EL (cell line): ENCODE data around the gene GLRX5.

Experiments used
- DNase-seq: peaks from one replicate; pipeline ENCODE4 v3.0.0-alpha.2; 2016

GLRX5 gene

DNA sequence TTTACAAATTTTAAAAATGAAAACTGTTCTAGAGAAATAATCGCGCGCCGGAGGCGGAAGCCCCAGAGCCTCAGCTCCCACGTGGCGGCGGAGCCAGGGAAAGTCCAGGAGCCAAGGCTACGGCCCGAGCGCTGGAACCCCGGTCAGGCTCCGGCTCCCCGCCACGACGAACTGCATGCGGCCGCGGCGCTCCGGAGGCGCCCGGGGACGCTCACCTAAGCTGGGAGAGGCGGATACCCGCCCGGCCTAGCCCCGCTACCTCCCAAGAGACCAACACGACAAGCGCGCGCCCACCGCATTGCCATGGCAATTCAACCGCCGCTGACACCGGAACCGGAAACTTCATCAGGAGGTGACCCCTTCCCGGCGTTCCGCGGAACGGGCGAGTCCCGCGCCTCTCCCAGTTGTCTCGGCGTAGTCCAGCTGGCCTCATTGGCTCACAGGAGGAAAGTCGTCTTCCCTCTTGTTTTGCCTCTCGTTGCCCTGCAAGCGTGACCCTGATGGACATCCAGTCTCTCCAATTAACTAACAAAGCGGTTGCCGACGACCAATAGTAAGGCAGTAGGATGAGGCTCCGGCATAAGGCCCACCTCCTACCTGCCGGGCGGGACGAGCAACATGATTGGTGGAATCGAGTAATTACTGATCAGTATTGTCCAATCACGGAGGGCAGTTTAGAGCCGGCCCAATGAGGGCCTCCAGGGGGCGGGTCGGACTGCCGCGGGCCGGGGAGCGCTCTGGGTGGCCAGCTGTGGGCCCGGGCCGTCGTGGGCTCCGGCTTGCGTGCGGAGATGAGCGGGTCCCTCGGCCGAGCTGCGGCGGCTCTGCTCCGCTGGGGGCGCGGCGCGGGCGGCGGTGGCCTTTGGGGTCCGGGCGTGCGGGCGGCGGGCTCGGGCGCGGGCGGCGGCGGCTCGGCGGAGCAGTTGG lies at the start of gene GLRX5:
TSS of gene GLRX5 (plus strand) at position 752 of the 927 bp plus-strand sequence. CDS start at position 792, 40 bp downstream.
- DNase-seq: peak; percentile 100

DNA sequence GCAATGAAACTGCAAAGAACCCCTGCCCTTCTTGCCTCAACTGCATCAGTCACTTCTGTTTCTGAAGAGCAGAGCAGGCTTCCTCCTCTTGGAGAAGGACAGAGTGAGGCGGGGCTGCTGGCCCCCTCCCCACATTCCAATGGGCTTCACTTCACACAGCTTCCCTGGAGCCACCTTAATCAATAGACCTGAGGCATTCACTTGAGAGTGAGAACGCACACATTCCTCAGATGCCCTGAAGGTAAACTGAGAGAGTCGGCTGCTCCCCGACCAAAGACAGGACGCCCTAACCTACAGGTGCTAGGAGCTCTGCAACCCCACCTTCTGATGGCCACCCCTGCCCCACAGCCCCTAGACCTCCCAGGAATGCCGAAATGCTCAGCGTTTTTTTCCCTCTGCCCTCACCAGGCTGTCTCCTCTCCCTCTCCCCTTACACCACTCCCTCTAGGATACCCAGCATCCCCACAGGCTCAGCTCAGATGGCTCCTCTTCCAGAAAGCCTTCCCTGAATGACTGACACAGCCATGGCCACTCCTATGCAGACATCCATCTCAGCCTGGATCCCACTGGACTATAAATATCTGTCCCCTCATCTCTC lies 49.5 kb upstream of the GLRX5 start:
- DNase-seq: no peak

DNA sequence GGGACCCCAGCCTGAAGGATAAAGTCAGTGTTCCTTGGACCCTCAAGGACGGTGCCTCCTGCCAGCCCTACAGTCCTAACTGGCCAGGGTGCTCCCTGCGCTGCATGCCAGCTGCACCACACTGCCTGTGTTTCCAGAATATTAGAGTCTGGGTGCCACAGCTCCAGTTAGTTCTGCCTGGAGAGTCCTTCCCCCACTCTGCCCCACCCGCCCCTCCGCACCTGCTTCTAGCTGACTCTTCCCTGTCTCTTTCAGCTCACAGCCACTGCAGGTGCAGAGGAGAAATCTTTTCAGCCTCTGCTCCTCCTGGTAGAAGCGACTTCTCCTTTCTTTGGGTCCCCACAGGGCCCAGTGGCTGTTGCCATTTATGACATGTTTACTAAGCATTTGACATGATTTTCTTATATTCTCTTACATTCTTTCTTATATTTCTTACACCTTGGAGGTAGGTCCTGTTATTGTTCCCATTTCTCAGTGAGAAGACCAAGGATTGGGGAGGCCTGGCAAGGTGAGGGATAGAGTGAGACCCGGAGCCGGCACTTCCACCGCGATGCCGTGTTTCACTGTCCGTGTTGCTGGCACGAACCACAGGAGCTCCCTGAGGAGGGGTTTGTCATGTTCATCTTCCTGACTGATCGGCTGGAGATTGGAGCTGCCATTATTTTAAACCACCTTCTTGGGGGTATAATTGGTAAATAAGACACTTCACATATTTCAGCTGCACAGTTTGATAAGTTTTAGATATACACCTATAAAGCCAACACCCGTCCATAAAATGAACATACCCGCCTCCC lies 47.8 kb upstream of the GLRX5 start:
- DNase-seq: no peak

DNA sequence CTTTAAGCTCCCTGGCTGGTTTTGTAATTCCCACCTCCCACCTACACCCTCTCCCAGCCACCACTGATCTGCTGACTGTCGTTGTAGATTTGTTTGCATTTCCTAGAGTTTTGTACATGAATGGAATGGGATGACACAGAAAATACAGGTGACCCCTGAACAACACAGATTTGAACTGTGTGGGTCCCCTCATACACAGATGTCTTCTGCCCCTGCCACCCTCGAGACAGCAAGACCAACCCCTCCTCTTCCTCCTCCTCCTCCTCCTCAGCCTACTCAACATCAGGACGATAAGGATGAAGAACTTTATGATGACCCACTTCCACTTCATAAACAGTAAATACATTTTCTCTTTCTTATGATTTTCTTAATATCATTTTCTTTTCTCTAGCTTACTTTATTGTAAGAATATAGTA lies 47.2 kb upstream of the GLRX5 start:
- DNase-seq: no peak

DNA sequence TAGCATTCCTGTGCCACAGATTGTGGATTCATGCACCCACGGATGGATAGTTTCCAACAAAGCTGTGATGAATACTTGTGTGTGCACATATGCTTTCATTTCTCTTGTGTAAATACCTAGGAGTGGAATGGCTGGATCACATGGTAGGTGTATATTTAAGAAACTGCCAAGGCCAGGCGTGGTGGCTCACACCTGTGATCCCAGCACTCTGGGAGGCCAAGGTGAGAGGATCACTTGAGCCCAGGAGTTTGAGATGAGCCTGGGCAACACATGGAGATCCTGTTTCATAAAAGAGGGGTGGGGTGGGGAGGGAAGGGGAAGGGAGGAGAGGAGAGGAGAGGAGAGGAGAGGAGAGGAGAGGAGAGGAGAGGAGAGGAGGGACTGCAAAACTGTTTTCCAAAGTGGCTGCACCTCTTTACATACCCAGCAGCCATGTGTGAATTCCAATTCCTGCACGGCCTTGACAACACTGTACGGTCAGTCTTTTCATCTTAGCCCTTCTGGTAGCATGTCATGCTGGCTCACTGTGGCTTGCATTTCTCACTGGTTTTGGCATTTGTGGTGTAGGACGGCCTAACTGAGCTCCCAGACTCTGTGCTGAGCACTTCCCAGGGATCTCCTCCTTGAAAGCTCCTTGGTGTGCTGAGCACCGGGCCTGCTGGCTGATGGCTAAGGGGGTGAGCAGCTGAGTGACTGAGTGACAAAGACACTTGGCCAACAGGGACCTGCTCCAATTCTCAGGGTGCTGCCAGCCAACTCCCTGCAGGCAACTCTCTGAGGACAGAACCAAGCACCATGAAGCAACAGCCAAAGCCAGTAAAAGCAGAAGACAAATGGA lies 46.3 kb upstream of the GLRX5 start:
- no peak for DNase-seq

DNA sequence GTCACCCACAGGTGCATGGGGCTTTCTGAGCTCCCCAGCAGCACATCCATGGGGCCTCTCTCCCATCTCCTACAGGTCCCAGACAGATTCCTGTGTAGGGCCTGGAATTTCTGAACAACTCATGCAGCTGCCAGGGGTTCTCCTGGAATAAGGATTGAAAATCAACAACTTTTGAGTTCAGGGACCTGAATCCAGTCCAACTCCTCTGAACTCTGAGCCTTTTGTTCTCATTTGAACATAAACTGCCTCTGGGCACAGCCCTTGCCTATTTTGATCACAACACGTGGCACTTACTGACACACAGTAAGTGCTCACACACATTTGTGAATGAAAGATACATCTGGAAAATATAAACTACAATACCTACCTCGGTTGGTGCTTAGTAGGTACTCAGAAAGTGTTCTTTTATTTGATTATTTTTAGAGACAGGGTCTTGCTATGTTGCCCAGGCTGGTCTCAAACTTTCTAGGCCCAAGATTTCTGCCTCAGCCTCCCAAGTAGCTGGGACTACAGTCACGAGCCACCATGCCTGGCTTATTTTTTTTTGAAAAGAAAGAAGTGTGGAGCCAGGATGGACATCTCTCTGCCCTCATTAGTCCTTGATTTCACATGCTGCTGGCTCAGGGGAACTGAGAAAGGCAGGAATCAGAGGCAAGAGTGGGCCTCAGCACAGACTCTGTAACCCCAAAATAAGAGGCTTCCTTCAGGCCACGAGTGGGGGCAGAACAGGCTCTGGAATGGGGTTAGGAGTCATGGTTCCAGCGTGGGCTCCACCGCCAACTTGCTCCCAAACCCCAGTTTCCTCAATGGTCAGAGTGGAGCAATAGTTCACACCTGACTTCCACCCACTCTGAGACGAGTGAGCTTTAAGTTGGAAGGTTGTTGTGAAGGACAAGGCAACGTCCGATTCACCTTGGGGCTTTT lies 45.4 kb upstream of the GLRX5 start:
- no peak for DNase-seq

DNA sequence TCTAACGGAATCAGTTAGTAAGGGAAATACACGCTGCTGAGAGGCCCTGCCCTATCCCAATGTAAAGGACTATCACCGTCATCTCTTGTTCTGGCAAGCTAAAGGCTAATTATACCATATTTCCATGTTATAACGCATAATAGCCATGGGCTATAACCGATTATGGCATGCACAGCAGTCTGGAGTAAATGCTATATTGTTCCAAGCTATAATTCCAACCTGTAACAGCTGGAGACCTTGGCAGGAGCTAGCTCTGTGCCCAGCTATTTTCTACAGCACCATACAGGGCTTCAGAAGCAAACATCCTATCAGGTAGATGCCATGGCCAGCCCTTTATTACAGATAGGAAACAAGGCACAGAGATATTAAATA lies 44.7 kb upstream of the GLRX5 start:
- DNase-seq: no peak

DNA sequence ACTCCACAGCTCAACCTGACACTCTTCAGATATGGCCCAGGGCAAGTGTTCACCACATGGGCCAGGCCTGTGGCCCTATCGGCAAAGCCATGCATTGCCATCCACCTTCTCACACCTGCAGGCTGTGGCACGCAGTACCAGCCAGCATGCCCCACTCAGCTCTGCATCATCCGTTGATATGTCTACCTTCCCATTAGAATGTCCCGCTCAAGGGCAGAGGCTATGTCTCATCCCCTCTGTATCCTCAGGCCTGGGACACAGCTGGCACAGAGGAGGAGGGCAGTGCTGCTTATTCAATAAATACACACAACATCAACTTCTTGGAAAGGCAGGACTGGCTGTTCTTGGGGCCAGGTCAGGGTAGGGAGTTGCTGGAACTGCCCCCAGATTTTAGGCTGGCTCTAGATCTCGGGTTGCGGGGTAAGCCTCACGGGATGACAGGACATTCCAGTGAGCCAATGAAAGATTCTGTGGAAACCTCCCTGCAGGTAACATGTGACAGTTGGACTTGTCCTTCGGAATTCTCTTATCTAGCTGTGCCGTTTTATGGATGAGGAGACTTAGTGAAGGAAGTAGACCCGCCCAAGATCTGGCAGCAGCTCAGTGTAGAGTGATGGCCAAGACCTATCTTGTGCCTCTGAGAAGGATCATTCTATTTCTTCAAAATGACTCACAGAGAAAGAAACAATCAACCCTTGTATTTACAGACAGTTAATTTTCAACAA lies 44.0 kb upstream of the GLRX5 start:
- DNase-seq: no peak

DNA sequence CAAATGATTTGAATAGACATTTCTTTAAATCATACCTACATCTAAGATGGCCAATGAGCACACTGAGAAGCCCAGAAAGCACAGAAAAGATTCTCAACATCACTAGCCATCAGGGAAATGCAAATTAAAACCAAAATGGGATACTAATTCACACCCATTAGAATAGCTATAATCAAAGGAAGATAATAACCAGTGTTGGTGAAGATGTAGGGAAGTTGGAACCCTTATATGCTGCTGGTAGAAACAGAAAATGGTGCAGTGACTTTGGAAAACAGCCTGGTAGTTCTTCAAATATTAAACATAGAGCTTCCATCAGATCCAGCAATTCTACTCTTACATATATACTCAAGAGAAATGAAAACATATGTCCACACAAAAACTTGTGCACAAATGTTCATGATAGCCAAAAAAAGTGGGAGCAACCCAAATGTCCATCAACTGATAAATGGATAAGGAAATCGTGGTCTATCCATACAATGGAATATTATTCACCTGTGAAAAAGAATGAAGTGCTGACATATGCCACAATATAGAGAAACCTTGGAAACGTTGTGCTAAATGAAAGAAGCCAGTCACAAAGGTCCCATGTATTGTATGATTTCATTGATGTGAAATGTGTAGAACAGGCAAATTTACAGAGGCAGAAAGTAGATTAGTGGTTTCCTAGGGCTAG lies 42.8 kb upstream of the GLRX5 start:
- DNase-seq: no peak

DNA sequence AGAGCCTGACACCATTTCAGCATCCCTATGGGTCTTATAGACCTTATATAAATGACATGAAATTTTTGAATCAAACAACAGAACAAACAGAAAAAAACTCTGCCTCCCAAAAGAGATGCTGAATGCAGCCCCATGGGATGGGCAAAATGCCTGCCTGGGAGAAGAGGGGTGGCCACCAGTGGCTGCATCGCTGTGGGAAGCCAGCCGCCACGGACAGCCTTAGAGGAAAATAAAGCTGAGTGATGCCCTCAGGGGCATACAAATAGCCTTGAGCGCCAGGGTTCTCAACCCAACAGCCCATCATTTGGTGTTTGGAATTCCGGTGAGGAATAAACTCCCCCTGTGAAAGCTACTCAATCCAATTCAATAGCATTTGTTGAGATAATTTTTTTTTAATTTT lies 41.3 kb upstream of the GLRX5 start:
- no peak for DNase-seq

DNA sequence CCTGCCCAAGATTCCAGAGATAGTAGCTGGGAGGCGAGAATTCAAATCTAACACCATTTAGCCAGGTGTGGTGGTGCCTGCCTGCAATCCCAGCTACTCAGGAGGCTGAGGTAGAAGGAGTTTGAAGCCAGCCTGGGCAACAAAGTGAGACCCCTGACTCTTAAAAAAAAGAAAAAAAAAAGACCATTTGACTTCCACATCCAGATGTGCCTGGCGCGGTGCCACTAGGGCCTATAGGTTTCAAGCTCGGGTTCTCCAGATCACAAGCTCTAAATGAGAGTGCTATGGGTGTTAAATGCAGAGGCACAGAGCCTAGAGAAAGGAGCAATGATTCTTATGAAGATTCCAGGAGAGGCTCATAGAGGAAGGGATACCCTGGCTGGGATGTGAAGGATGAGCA lies 40.9 kb upstream of the GLRX5 start:
- DNase-seq: no peak

DNA sequence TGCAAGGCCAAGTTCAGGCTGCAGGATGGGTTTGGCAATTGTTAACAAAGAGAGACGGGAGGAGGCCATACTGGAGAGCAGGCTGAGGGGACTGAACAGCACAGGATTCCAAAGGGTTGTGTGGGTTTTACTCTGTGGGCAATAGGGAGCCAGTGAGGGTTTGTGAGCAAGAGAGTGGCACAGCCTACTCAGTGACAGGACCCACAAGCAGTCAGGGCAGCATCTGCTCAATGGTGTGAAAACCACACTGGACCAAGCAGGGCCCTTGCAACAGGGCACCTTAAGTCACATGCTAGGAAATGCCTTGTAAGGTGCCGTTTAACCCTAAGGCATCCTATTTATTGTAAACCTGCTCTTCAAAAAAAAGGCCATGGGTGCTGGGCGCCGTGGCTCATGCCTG lies 40.4 kb upstream of the GLRX5 start:
- no peak for DNase-seq

DNA sequence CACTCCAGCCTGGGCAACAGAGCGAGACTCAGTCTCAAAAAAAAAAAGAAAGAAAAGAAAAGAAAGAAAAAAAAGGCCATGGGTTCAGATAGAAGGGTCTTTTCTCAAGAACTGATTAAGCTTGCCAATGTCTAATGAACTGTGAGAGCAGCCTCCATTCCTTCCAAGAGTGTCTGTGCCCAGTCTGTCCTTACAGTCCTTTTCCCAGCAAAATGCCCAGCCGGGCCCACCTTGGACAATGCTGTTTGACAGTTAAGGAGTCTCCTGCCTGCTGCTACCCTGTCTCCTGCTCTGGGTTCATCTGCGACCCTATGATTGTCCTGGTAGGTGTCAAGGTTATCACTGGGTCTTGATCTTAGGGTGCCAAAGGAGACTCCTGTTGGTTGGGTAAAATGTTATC lies 39.8 kb upstream of the GLRX5 start:
- no peak for DNase-seq

DNA sequence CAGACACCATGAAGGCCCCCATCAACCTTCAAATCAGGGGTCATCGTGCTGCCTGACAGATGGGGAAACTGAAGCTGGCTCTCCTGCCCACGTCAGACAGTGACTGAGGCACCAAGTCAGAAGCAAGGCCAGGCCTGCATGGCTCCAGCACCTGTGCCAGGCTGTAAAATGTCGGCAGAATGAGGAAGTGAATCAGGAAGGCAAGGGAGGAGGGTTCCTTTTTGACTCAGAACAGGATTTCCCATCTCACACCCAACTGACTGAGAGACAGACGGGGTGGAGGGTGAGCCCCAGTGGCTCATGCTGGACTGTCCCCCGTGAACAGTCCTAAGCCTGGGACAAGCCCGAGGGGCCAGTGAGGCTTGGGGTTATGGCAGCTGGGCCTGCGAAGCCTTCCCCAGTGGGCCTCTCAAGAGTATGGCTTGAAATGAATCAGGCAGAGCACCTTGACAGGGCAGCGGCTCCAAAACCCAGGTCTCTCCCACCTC lies 39.3 kb upstream of the GLRX5 start:
- DNase-seq: no peak

DNA sequence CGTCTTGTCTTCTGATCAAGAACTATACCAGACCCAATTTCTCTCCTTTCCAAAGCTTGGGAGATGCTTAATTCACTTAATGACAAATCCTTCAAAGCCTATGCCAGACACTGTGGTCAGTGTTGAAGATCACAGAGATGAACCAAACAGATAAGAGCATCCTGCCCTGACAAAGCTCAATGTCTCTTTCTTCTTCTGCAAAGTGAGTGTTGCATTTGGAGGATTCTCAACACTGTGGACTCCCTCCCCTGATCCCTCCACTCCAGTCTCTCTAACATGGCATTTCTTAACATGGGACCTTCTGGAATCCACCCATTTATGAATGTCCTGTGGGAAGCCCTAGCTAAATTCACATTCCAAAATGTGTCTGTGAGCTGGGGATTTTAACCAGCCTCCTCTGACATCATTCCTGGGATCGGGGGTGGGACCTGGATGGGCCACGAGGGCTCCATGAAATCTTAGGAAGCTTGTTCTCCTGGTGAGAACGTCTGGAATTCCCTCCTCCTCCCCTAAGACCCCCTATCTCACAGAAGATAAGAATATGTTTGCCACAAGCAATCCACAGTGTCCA lies 38.7 kb upstream of the GLRX5 start:
- DNase-seq: peak; percentile 61

DNA sequence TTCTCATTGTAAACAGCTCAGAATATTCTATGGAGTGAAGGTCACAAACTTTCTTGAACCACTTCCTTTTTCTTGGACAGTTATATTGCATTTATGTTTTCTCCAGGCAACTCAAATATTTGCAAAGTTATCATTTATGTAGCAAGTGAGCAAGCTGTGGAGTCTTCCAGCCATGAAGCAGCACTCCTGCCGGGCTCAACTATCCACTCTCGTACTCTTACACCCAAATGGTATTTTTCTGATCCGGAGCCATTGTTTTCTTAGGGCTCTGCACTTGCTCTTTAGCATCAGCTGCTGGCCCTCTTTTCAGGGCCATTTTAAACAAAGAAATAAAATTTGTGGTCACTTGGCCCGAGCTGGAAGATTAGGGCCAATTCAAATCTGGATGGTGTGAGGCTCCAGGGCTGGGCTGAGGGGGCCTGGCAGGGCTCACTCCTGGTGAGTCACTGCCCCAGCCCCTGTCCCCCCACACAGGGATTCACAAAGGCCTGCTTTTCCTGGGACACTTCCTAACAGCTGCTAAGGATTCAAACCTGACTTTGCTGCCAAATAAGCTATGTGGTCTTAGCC lies 38.1 kb upstream of the GLRX5 start:
- DNase-seq: peak; percentile 33

DNA sequence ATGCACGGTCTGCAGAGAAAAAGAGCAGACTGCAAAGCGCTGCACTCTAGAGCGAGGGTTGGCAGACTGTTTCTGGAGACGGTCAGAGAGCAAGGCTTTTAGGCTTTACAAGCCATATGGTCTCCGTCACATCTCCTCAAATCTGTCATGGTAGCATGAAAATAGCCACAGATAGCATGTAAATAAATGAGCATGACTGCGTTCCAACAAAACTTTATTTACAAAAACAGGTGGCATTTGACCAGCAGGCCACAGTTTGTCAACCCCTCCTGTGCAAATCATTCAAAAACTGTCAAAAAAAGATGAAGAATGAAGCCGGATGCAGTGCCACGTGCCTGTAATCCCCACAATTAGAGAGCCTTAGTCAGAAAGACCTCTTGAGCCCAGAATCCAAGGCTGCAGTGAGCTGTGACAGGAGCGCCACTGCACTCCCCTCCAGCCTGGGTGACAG lies 37.3 kb upstream of the GLRX5 start:
- DNase-seq: no peak

DNA sequence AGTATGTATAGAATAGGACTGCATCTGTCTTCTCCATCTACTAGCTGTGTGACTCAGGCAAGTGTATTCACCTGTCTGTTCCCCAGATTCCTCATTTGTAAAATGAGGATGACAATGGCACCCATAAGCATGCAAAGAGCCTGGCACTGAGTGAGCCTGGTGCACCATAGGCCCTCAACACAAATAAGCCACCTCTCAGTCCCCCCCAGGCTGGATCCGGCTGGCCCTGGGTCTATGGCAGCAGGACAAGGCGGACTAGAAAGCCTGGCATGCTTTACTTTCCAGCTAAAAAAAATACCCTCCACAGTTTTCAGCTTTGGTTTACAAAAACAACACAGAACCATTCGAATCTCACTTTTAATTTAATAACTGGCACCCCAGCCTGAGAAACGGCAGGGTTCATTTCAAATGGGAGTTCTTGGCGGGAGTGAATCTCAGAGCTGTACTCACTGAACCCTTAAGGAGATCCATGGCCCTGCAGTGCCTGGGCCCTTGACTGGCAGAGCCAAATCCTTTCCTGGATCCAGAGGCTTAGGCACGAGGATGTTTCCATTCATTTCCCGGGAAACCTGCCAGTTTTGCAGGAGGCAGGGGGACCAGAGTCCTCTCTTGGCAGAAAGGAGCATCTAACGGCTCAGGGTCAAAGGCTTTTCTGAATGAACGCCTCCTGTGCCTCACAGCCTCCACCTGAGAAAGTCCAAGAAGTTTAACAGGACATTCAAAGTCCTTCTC lies 36.1 kb upstream of the GLRX5 start:
- peak; percentile 31 for DNase-seq

DNA sequence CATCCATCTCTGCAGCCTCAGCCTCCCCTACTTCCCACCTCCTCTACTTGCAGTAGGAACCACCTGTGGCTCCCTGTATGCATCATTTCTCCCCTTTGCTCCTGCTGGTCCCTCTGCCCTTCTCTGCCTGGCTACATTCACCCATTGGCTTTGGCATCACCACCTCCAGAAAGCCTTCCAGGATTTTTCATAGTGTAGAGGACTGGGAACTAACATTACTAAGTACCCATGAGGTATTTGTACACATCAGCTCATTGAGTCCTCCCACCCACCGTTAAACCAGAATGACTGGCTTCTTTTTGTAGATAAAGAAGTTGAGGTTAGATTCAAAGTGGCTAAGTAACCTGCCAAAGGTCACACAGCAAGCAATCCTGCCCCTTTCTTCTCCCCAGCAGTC lies 35.5 kb upstream of the GLRX5 start:
- DNase-seq: no peak
